Sigmoid colon (tissue), 7 donors: ENCODE data around the gene PRKN. TPM values are rescaled to one million over a fixed set of nuclear protein-coding genes. Genes with fewer than 3 reads are reported as not detected.

Source experiments
- DNase-seq: peaks from one replicate; pipeline ENCODE4 v3.0.0-alpha.2; 2019
- H3K27ac ChIP-seq, 4 donors: fragments of 200-600 bp; sonication (generic); one replicate each; pipeline ENCODE4 v1.5.1; 2016 to 2019; ENCODE audit warnings: mild to moderate bottlenecking in 1 of 4
- H3K27me3 ChIP-seq, 3 donors: fragments of 200-600 bp; sonication (generic); one replicate each; pipeline ENCODE4 v1.5.1; 2019; ENCODE audit warnings: mild to moderate bottlenecking in 1 of 3
- H3K36me3 ChIP-seq, 4 donors: fragments of 200-600 bp; sonication (generic); one replicate each; pipeline ENCODE4 v1.5.1; 2016 to 2019
- H3K4me1 ChIP-seq, 4 donors: fragments of 200-600 bp; sonication (generic); one replicate each; pipeline ENCODE4 v1.5.1; 2017 to 2019
- H3K4me3 ChIP-seq, 4 donors: fragments of 200-600 bp; sonication (generic); one replicate each; pipeline ENCODE4 v1.5.1; 2017 to 2019; ENCODE audit warnings: mild to moderate bottlenecking in 2 of 4, moderate library complexity in 1 of 4
- H3K9me3 ChIP-seq, 4 donors: fragments of 200-600 bp in 3 of 4; sonication (generic) in 3 of 4; one replicate each; pipeline versions ENCODE4 v1.5.1 to v1.6.1; 2013 to 2019
- EP300 ChIP-seq, 4 donors: sonication (generic); formaldehyde crosslinking; IDR thresholded peaks; one replicate each; pipeline ENCODE4 v1.6.1; 2017; ENCODE audit warnings: antibody characterized with exemption in 4 of 4
- POLR2A ChIP-seq, 2 donors: fragments of 450-650 bp; IDR thresholded peaks; one replicate each; pipeline ENCODE4 v1.6.1; 2016; ENCODE audit warnings: antibody characterized with exemption in 2 of 2, mild to moderate bottlenecking in 2 of 2, moderate library complexity in 2 of 2
- POLR2AphosphoS5 ChIP-seq, 4 donors: sonication (generic); formaldehyde crosslinking; IDR thresholded peaks; one replicate each; pipeline ENCODE4 v1.6.1; 2017; ENCODE audit warnings: antibody characterized with exemption in 4 of 4
- WGBS, 2 donors: extraction: QIAGEN DNeasy Blood & Tissue Kit; methylation state at CpG; one replicate each; pipeline ENCODE4 v1.1.7; 2013; 5-methylcytosine and 5-hydroxymethylcytosine counted together
- intact Hi-C: fragments of 100-400 bp; cut with DNase I; formaldehyde crosslinking; loops from one replicate; pipeline ENCODE4 v1.15.1; 2023
- polyA plus RNA-seq, 3 donors: library from polyadenylated mRNA; stranded (reverse); fragments of 200-250 nt; gene quantifications; one replicate each; pipeline ENCODE4 v1.2.3, GENCODE V29; 2013
- total RNA-seq, 4 donors: library from RNA; depleted of rRNA; stranded (reverse); fragments of >200 nt; gene quantifications; one replicate each; pipeline ENCODE4 v1.1.0, GENCODE V29; 2016
- TF ChIP-seq, protein P1 (sequence below), 4 experiments: fragments of 450-650 bp in 3 of 4; fragments of 200-600 bp in 1 of 4; IDR thresholded peaks; one replicate each; pipeline ENCODE4 v1.5.1; 2016 to 2019; ENCODE audit warnings: antibody characterized with exemption in 4 of 4, mild to moderate bottlenecking in 3 of 4, moderate library complexity in 2 of 4
- donor health status: healthy with polysubstance abuse.
- donor health status: Bipolar disorder and iron deficiency.
- donor health status: healthy.

Gene PRKN
- total and polyA plus RNA-seq, 7 donors = 0.38 to 173 (median 9.7) TPM

DNA sequence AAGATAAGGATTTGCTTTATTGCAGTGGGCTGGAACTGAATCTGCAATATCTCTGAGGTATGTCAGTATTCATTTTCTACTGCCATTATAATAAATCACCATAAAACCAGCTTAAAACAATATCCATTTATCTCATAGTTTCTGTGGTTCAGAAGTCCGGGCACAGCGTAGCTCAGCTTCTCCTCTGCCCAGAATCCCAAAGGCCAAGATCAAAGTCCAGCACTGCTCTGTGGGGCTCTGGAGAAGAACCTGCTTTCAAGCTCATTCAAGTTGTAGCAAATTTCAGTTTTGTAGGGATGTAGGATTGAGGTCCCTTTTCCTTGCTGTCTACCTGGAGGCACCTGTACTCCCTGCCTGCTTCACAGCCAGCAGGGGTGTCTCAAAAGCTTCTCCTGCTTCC is 1113.9 kb downstream of the PRKN start:
- DNase-seq = no peak
- Histone ChIP-seq H3K27ac (no peak overlapping the region), H3K27me3 (no peaks in the 10 kb centered on the region), H3K4me3 (no peak overlapping the region), H3K36me3 (no peaks in the 10 kb centered on the region), H3K9me3 (no peaks in the 10 kb centered on the region), H3K4me1 (no peaks in the 10 kb centered on the region)
- intact Hi-C loops = no loop called here
- 93 to 94% methylated on average over 2 of the region's 2 CpGs for WGBS, 2 donors
- TF ChIP-seq, protein P1, sequence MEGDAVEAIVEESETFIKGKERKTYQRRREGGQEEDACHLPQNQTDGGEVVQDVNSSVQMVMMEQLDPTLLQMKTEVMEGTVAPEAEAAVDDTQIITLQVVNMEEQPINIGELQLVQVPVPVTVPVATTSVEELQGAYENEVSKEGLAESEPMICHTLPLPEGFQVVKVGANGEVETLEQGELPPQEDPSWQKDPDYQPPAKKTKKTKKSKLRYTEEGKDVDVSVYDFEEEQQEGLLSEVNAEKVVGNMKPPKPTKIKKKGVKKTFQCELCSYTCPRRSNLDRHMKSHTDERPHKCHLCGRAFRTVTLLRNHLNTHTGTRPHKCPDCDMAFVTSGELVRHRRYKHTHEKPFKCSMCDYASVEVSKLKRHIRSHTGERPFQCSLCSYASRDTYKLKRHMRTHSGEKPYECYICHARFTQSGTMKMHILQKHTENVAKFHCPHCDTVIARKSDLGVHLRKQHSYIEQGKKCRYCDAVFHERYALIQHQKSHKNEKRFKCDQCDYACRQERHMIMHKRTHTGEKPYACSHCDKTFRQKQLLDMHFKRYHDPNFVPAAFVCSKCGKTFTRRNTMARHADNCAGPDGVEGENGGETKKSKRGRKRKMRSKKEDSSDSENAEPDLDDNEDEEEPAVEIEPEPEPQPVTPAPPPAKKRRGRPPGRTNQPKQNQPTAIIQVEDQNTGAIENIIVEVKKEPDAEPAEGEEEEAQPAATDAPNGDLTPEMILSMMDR (IDR thresholded peaks at IDR 0.05) = no peak
- TF ChIP-seq POLR2AphosphoS5 (IDR thresholded peaks at IDR 0.05) (no peak), POLR2A (IDR thresholded peaks at IDR 0.05) (no peak), EP300 (IDR thresholded peaks at IDR 0.05) (no peak)

DNA sequence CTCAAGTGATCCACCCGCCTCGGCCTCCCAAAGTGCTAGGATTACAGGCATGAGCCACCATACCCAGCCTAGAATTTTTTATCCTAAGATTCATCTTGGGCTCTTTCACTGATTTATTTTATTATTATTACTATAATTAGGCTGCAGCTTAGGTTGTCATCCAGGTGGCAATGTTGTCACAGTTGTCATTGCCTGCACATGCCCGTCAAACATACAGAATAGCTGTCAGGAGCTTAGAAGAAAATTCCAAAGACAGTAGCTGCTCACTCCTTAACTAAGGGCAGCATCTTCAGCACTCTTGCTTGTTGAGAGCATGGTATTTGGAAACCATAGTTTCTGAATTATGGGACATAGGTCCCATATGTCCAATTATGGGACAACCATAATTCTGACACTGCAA is 1118.8 kb downstream of the PRKN start:
- Histone ChIP-seq H3K4me3 (no peak overlapping the region), H3K36me3 (no peaks in the 10 kb centered on the region), H3K27me3 (no peaks in the 10 kb centered on the region), H3K4me1 (no peaks in the 10 kb centered on the region), H3K9me3 (no peaks in the 10 kb centered on the region), H3K27ac (no peak overlapping the region)
- WGBS, 2 donors = 92 to 96% methylated on average over 3 of the region's 3 CpGs
- intact Hi-C loops = no loop called here
- TF ChIP-seq POLR2AphosphoS5 (IDR thresholded peaks at IDR 0.05) (no peak), EP300 (IDR thresholded peaks at IDR 0.05) (no peak), POLR2A (IDR thresholded peaks at IDR 0.05) (no peak)
- TF ChIP-seq, protein P1 (IDR thresholded peaks at IDR 0.05) = no peak
- no peak for DNase-seq

DNA sequence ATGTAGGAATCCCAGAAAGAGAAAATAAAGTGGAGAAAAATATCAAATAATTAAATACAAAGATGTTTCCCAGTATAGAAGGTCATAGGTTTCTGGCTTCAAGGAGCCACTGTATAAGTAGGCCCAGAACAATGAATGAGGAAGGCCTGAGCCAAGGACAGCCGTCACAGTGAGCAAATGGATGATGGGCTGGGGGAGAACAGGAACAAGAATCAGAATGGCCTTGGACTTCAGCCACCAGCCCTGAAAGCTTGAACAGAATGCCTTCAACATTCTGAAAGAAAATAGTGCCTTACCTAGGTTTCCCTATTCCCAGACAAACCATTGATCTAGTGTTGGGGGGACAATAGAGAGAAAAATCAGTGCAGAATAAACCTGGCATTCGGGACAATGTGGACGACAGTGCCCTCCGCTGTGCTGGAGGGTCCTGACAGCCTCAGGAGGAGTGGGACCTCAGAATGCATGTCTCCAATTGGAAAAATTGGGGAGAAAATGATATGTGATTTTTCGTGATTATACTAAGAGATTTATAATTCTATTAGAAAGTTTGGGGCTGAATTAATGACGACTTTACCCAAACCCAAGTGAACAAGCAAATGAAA is 1119.8 kb downstream of the PRKN start:
- H3K4me3 ChIP-seq = no peak overlapping the region
- intact Hi-C loops = no loop called here
- no peak for DNase-seq
- TF ChIP-seq EP300 (IDR thresholded peaks at IDR 0.05) = no peak
- no peak for TF ChIP-seq POLR2A (IDR thresholded peaks at IDR 0.05)
- no peak for TF ChIP-seq POLR2AphosphoS5 (IDR thresholded peaks at IDR 0.05)
- TF ChIP-seq, protein P1 (IDR thresholded peaks at IDR 0.05) = no peak
- H3K4me1 ChIP-seq = no peaks in the 10 kb centered on the region
- H3K27me3 ChIP-seq = no peaks in the 10 kb centered on the region
- no peaks in the 10 kb centered on the region for H3K9me3 ChIP-seq
- H3K36me3 ChIP-seq = no peaks in the 10 kb centered on the region
- no peak overlapping the region for H3K27ac ChIP-seq
- 90 to 91% methylated on average over 6 of the region's 6 CpGs for WGBS, 2 donors

DNA sequence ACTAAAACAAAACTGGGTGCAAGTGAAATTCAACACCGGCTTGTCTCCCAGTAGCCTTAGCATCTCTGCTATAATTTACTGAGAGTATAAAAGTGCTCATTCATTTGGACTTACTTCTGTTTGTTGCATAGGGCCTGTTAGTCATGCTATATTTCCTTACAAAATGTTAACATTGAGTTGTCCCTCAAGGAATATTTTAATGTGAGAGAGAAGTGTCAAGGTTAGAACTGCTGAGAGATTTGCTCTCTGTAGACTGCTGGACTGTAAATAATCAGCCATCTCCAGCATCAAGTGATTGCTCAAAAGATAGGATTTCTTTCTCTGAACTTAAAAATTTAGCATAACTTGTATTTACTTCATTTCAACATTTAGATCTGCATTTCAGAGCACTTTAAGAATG is 1125.2 kb downstream of the PRKN start:
- no peaks in the 10 kb centered on the region for H3K4me1 ChIP-seq
- no peak overlapping the region for H3K27ac ChIP-seq
- intact Hi-C loops = no loop called here
- DNase-seq = no peak
- 84 to 85% methylated on average over 1 of the region's 1 CpG for whole genome bisulfite sequencing, 2 donors
- H3K36me3 ChIP-seq = no peaks in the 10 kb centered on the region
- TF ChIP-seq, protein P1 (IDR thresholded peaks at IDR 0.05) = no peak
- TF ChIP-seq POLR2AphosphoS5 (IDR thresholded peaks at IDR 0.05) = no peak
- no peak for TF ChIP-seq EP300 (IDR thresholded peaks at IDR 0.05)
- no peak for TF ChIP-seq POLR2A (IDR thresholded peaks at IDR 0.05)
- no peak overlapping the region for H3K4me3 ChIP-seq
- H3K27me3 ChIP-seq = no peaks in the 10 kb centered on the region
- H3K9me3 ChIP-seq = no peaks in the 10 kb centered on the region

DNA sequence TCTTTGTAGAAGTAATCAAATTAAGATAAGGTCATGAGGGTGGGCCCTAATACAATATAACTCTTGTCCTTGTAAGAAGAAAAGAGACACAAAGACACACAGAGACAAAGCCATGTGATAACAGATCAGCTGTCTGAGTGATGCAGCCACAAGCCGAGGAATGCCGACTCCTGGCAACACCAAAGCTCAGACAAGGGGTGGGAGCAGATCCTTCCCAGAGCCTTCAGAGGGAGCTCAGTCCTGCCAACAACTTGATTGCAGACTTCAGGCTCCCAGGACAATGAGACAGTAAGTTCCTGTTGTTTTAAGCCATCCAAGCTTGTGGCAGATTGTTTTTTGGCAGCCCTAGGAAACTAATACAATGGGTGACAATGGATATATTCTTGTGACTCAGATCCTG is 1128.7 kb downstream of the PRKN start:
- TF ChIP-seq POLR2A (IDR thresholded peaks at IDR 0.05) = no peak
- TF ChIP-seq POLR2AphosphoS5 (IDR thresholded peaks at IDR 0.05) = no peak
- TF ChIP-seq, protein P1 (IDR thresholded peaks at IDR 0.05) = no peak
- TF ChIP-seq EP300 (IDR thresholded peaks at IDR 0.05) = no peak
- intact Hi-C loops = no loop called here
- H3K27ac ChIP-seq = no peak overlapping the region
- no peaks in the 10 kb centered on the region for H3K9me3 ChIP-seq
- H3K36me3 ChIP-seq = no peaks in the 10 kb centered on the region
- H3K4me3 ChIP-seq = no peak overlapping the region
- DNase-seq = no peak
- no peaks in the 10 kb centered on the region for H3K27me3 ChIP-seq
- WGBS, 2 donors = 92 to 97% methylated on average over 2 of the region's 2 CpGs
- H3K4me1 ChIP-seq = no peaks in the 10 kb centered on the region
